CD4-positive, alpha-beta T cell treated with Interferon gamma for 1 hour (primary cell): Measurements from ENCODE around the gene GSTO2.

Experiments
- DNase-seq: peaks from one replicate; pipeline ENCODE4 v3.0.0-alpha.2; 2020

GSTO2 gene

GRCh38 chr10:104344219-104344618 lies 75.2 kb downstream of the GSTO2 start:
- DNase-seq, result no peak

- no peak for DNase-seq
Measured at GRCh38 chr10:104345515-104345914, 76.5 kb downstream of the GSTO2 start.

GRCh38 chr10:104345941-104346340 lies 77.0 kb downstream of the GSTO2 start:
- DNase-seq, result no peak

GRCh38 chr10:104347295-104348045 lies 78.5 kb downstream of the GSTO2 start:
- no peak for DNase-seq

- DNase-seq, result no peak
Measured at GRCh38 chr10:104348601-104349000, 79.6 kb downstream of the GSTO2 start.

GRCh38 chr10:104349623-104350126 lies 80.7 kb downstream of the GSTO2 start:
- no peak for DNase-seq

- DNase-seq, result no peak
Measured at GRCh38 chr10:104350127-104350635, 81.2 kb downstream of the GSTO2 start.

GRCh38 chr10:104351061-104351702 lies 82.2 kb downstream of the GSTO2 start:
- DNase-seq, result no peak

GRCh38 chr10:104351919-104352318 lies 82.9 kb downstream of the GSTO2 start:
- no peak for DNase-seq

- peak; percentile 91 for DNase-seq
Measured at GRCh38 chr10:104353325-104354048, 84.5 kb downstream of the GSTO2 start, which contains the start of gene CFAP58. TSS of gene CFAP58 (plus strand) at chr10:104353833. CDS start at chr10:104353898, 65 bp downstream.
